SU-DHL-6 (cell line): ENCODE measurements around the gene FANCC.

Experiments
- H2AFZ ChIP-seq: fragments of 200-600 bp; sonication (generic); 2 replicates; pipeline ENCODE4 v1.6.1; 2014; ENCODE audit warnings: low read depth, mild to moderate bottlenecking, moderate library complexity, mixed read lengths, antibody characterized with exemption, low read length; ENCODE audit not compliant: severe bottlenecking
- H3F3A ChIP-seq: fragments of 200-600 bp; shearing (Covaris generic); 2 replicates; pipeline ENCODE4 v1.6.0; 2016; ENCODE audit warnings: antibody characterized with exemption, mild to moderate bottlenecking; ENCODE audit not compliant: insufficient read depth
- H3K27ac ChIP-seq: fragments of 200-600 bp; sonication (generic); 2 replicates; pipeline ENCODE4 v1.5.1; 2016; ENCODE audit warnings: low read depth, mild to moderate bottlenecking, low read length, moderate library complexity, mixed read lengths
- H3K27me3 ChIP-seq: fragments of 200-600 bp; sonication (generic), shearing (Covaris generic); 2 replicates; pipeline ENCODE4 v1.6.0; 2014; ENCODE audit warnings: mild to moderate bottlenecking, low read length
- H3K36me3 ChIP-seq: fragments of 200-600 bp; sonication (generic); 2 replicates; pipeline ENCODE4 v1.6.1; 2014; ENCODE audit warnings: mild to moderate bottlenecking, low read length, mixed read lengths
- H3K4me2 ChIP-seq: fragments of 300-600, 200-600 bp; shearing (Covaris generic), sonication (generic); 2 replicates; pipeline ENCODE4 v1.6.0; 2014; ENCODE audit warnings: low read length, low read depth, mild to moderate bottlenecking; ENCODE audit not compliant: poor library complexity, severe bottlenecking
- H3K4me3 ChIP-seq: fragments of 200-600 bp; sonication (generic); 2 replicates; pipeline ENCODE4 v1.5.1; 2014; ENCODE audit warnings: antibody characterized with exemption, low read length, mild to moderate bottlenecking, mixed read lengths; ENCODE audit not compliant: insufficient read depth, poor library complexity, severe bottlenecking
- H3K79me2 ChIP-seq: fragments of 200-600 bp; sonication (generic); 2 replicates; pipeline ENCODE4 v1.6.1; 2014; ENCODE audit warnings: mild to moderate bottlenecking, low read length, moderate library complexity; ENCODE audit not compliant: insufficient read depth
- H3K9ac ChIP-seq: fragments of 200-600 bp; sonication (generic); 2 replicates; pipeline ENCODE4 v1.7.0; 2014; ENCODE audit warnings: mild to moderate bottlenecking, low read length
- H3K9me2 ChIP-seq: fragments of 200-600 bp; sonication (generic); replicated peaks from 2 replicates; pipeline ENCODE4 v1.6.1; 2014; ENCODE audit warnings: low read length; ENCODE audit not compliant: insufficient read depth
- H3K9me3 ChIP-seq: fragments of 200-600 bp; sonication (generic); 2 replicates; pipeline ENCODE4 v1.6.1; 2014; ENCODE audit warnings: low read length, mixed read lengths; ENCODE audit not compliant: insufficient read depth
- H4K20me1 ChIP-seq: fragments of 200-600 bp; sonication (generic); 2 replicates; pipeline ENCODE4 v1.6.1; 2014; ENCODE audit warnings: low read depth, mild to moderate bottlenecking, antibody characterized with exemption, low read length, moderate library complexity, mixed read lengths
- CTCF ChIP-seq: fragments of 200-600 bp; sonication (generic); IDR thresholded peaks from one replicate; pipeline ENCODE4 v1.5.1; 2017; ENCODE audit warnings: antibody characterized with exemption, mild to moderate bottlenecking, low read length, moderate library complexity; ENCODE audit not compliant: insufficient read depth, poor library complexity, severe bottlenecking
- EZH2phosphoT487 ChIP-seq: fragments of 200-600 bp; sonication (generic), shearing (Covaris generic); conservative IDR thresholded peaks from 2 replicates; pipeline ENCODE4 v1.6.1; 2018; ENCODE audit warnings: mild to moderate bottlenecking, antibody characterized with exemption, low read length, moderate library complexity, mixed read lengths

The FANCC gene

DNA sequence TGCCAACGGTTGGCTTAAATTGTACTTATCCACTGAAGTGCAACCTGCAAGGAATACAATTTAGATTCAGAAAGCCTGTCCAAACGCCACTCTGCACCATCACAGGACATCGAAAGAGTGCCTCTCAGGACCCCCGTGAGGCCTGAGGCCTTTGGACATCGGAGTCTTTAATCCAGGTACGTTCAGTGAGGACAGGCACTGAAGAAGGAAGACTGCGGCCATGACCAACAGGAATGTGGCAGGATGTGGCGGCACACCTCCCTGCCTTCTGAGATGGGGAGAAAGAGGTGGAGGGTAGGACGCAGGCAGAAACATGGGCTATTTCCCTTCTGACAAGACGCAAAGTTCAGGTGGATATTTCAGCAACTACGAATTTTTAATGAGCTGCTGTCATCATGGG lies 205.8 kb downstream of the FANCC start:
- Histone ChIP-seq H2AFZ (no peak overlapping the region), H3K27me3 (no peaks in the 10 kb centered on the region), H3K9me3 (no peaks in the 10 kb centered on the region), H3K27ac (no peak overlapping the region), H3K4me3 (no peak overlapping the region), H3K4me2 (no peak overlapping the region), H3K36me3 (no peaks in the 10 kb centered on the region), H4K20me1 (no peaks in the 10 kb centered on the region), H3K9ac (no peak overlapping the region), H3K9me2 (no peaks in the 10 kb centered on the region), H3F3A (no peaks in the 10 kb centered on the region), H3K79me2 (no peaks in the 10 kb centered on the region)
- TF ChIP-seq EZH2phosphoT487 (no peak), CTCF (no peak)

DNA sequence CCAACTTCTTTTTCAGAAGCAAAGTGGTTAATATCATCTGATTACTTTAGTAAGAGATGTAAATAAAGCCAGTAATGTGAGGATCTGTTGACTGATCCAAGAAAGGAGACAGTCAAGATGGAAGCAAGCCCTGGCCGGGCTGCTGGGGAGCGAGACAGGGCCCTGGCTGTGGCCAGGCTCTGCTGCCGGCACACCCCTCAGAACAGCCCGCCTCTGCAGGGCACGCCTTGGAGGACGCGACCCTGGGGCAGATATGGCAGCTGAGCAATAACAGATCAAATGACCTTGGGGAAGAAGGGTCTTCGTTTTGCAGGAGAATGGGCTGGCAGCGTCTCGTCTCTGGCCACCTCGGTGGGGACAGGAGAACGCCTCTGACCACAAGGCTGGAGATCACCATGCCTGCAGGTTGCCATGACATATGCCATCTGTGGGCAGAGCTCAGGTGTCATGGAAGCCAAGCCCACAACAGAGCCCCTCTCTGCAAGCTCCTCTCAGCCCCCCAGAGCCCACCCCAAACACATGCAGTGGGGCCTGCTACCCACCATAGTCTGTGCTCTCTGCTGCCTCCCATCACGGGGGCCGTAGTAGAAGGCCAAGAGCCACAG lies 206.5 kb downstream of the FANCC start:
- Histone ChIP-seq H3K9ac (no peak overlapping the region), H3F3A (no peaks in the 10 kb centered on the region), H3K36me3 (no peaks in the 10 kb centered on the region)

DNA sequence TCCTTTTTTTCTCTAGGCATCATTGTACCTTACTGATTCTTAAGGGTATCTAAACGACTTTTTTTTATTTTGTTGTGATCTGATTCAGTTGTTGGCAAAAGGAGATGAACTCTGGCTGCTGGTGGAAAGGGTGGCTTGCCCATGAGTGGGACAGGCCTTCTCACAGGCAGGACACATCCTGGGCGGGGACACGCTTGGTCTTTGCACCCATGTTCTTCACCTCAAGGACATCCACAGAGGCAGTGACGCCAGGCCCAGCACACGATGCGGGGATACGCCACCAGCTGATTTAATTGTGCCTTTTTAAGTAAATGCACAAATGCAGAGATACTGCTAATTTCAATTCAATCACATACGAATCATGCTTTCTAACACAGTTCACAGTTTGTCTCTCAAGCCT lies 208.1 kb downstream of the FANCC start:
- Histone ChIP-seq H3K36me3 (no peaks in the 10 kb centered on the region), H4K20me1 (no peaks in the 10 kb centered on the region), H3K9me2 (no peaks in the 10 kb centered on the region), H3K27me3 (no peaks in the 10 kb centered on the region), H2AFZ (no peak overlapping the region), H3K4me3 (no peak overlapping the region), H3K9me3 (no peaks in the 10 kb centered on the region), H3K4me2 (no peak overlapping the region), H3K9ac (no peak overlapping the region), H3K79me2 (no peaks in the 10 kb centered on the region), H3F3A (no peaks in the 10 kb centered on the region), H3K27ac (no peak overlapping the region)
- no peak for TF ChIP-seq EZH2phosphoT487
- no peak for TF ChIP-seq CTCF

More for the DNA sequence above, 206.5 kb downstream of the FANCC start:
- Histone ChIP-seq H3K79me2 (no peaks in the 10 kb centered on the region), H3K9me3 (no peaks in the 10 kb centered on the region), H2AFZ (no peak overlapping the region), H3K27me3 (no peaks in the 10 kb centered on the region), H3K9me2 (no peaks in the 10 kb centered on the region), H3K4me2 (no peak overlapping the region), H3K27ac (no peak overlapping the region), H4K20me1 (no peaks in the 10 kb centered on the region), H3K4me3 (no peak overlapping the region)
- TF ChIP-seq EZH2phosphoT487, result no peak
- no peak for TF ChIP-seq CTCF
